Activated T-cell treated with anti-CD3 and anti-CD28 coated beads for 48 hours (primary cell): ENCODE results near the gene SALL4.
"Not testable (repeated sequence)": the region's sequence is repeated elsewhere in the genome, so short reads cannot be mapped to it uniquely, and the experiment has no call there.

ENCODE experiments used
- DNase-seq: peaks from one replicate; pipeline ENCODE4 v3.0.0-alpha.2; 2020; ENCODE audit warnings: low read depth

SALL4 gene

GRCh38 chr20:51801823-51802123 lies 548 bp downstream of the SALL4 start:
- no peak for DNase-seq

- no peak for DNase-seq
Measured at GRCh38 chr20:51801122-51801822, 1.0 kb downstream of the SALL4 start.

GRCh38 chr20:51800872-51801121 lies 1.5 kb downstream of the SALL4 start:
- DNase-seq = no peak

GRCh38 chr20:51800060-51800871 lies 2.1 kb downstream of the SALL4 start:
- peak; percentile 72 for DNase-seq

GRCh38 chr20:51799401-51799860 lies 2.9 kb downstream of the SALL4 start:
- DNase-seq = no peak

GRCh38 chr20:51797357-51798025 lies 4.8 kb downstream of the SALL4 start:
- no peak for DNase-seq

GRCh38 chr20:51796340-51796739 lies 6.0 kb downstream of the SALL4 start:
- DNase-seq = no peak

GRCh38 chr20:51792960-51793359 lies 9.4 kb downstream of the SALL4 start:
- no peak for DNase-seq

GRCh38 chr20:51791626-51792025 lies 10.7 kb downstream of the SALL4 start:
- DNase-seq = no peak

- DNase-seq = no peak
Measured at GRCh38 chr20:51790256-51790655, 12.1 kb downstream of the SALL4 start.

GRCh38 chr20:51789434-51789833 lies 12.9 kb downstream of the SALL4 start:
- no peak for DNase-seq

- DNase-seq = no peak
Measured at GRCh38 chr20:51788822-51789221, 13.5 kb downstream of the SALL4 start.

- DNase-seq = no peak
Measured at GRCh38 chr20:51784299-51784698, 18.0 kb downstream of the SALL4 start.

GRCh38 chr20:51778229-51778759 lies 24.0 kb downstream of the SALL4 start:
- DNase-seq = not testable (repeated sequence)

- DNase-seq = no peak
Measured at GRCh38 chr20:51775241-51775640, 27.1 kb downstream of the SALL4 start.

- no peak for DNase-seq
Measured at GRCh38 chr20:51772236-51772635, 30.1 kb downstream of the SALL4 start.

GRCh38 chr20:51769976-51770615 lies 32.2 kb downstream of the SALL4 start:
- no peak for DNase-seq

GRCh38 chr20:51768759-51769517 lies 33.4 kb downstream of the SALL4 start:
- no peak for DNase-seq

- DNase-seq = no peak
Measured at GRCh38 chr20:51767867-51768758, 34.2 kb downstream of the SALL4 start, which contains the start of gene ATP9A. TSS of gene ATP9A (minus strand) at chr20:51768390. CDS start at chr20:51768369, 21 bp downstream.

- DNase-seq = peak; percentile 49
Measured at GRCh38 chr20:51766994-51767866, 35.1 kb downstream of the SALL4 start.
